Cardiac fibroblast (primary cell): ENCODE data around the gene BCOR.

Source experiments
- DNase-seq, 2 donors: peaks; one replicate each; pipeline versions ENCODE4 v3.0.0 to v3.0.0-alpha.2; 2010; ENCODE audit warnings: low read depth in 2 of 2
- H3K4me3 ChIP-seq, 2 donors: replicated peaks in 1 of 2; 1 replicate in 1 of 2; 2 replicates in 1 of 2; pipeline ENCODE4 v1.5.1; 2011; ENCODE audit warnings: low read depth in 2 of 2, low read length in 2 of 2, mild to moderate bottlenecking in 2 of 2, moderate library complexity in 1 of 2
- TF ChIP-seq, protein P1 (sequence below): IDR thresholded peaks from one replicate; pipeline ENCODE4 v1.5.1; 2011; ENCODE audit warnings: low read depth, mild to moderate bottlenecking, low read length, inconsistent platforms

Gene BCOR

GRCh38 chrX:40094900-40095582 is 2.7 kb downstream of the BCOR start:
- peak in 1 of 2 donors; percentile 22 for DNase-seq
- H3K4me3 ChIP-seq: peak overlapping the region; percentile 58 to 64
- TF ChIP-seq, protein P1, sequence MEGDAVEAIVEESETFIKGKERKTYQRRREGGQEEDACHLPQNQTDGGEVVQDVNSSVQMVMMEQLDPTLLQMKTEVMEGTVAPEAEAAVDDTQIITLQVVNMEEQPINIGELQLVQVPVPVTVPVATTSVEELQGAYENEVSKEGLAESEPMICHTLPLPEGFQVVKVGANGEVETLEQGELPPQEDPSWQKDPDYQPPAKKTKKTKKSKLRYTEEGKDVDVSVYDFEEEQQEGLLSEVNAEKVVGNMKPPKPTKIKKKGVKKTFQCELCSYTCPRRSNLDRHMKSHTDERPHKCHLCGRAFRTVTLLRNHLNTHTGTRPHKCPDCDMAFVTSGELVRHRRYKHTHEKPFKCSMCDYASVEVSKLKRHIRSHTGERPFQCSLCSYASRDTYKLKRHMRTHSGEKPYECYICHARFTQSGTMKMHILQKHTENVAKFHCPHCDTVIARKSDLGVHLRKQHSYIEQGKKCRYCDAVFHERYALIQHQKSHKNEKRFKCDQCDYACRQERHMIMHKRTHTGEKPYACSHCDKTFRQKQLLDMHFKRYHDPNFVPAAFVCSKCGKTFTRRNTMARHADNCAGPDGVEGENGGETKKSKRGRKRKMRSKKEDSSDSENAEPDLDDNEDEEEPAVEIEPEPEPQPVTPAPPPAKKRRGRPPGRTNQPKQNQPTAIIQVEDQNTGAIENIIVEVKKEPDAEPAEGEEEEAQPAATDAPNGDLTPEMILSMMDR: no peak

DNA sequence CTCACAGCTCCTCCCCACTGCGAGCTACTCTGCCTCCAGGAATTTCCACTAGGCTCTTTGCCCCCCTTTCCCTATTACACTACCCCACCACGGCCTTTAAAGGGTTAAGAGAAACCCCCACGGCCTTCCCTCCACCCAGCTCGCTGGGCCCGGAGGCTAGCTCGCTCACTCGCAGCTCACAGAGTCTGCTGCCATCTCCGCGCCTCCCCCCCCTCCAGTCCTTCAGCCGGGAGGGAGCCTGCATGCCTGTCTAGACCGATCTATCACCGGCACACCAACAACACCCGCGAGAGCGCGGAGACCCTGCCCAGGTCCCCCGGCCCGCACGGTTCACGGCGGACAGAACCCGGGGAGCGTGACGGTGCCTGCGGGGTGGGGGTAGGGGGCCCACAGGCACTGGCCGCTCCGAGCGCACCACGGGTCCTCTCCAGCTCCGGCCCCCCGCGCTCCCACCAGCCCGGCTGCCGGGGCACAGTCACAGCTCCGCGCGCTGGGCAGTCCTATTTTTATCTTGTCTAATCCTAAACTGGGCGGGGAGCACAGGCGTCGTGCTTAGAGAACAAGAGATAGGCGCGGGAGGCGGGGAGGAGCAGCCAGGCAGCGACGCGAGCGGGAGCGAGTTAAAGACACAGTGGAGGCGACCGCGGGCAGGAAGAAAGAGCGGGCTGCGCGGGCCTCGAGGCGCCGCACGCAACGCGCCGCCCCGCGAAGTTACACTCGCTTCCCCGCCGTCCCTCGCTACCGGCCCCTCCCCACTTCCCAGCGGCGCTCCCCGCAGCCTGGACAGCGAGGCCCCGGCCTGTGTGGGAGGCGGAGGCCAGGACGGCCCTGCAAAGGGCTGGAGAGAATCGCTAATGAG is 3.5 kb downstream of the BCOR start:
- DNase-seq: peak; percentile 39 to 55
- TF ChIP-seq, protein P1: no peak
- H3K4me3 ChIP-seq: peak overlapping the region; percentile 58 to 64

GRCh38 chrX:40093586-40093985 is 4.2 kb downstream of the BCOR start:
- TF ChIP-seq, protein P1: no peak
- DNase-seq: no peak
- peak overlapping the region; percentile 58 to 64 for H3K4me3 ChIP-seq

DNA sequence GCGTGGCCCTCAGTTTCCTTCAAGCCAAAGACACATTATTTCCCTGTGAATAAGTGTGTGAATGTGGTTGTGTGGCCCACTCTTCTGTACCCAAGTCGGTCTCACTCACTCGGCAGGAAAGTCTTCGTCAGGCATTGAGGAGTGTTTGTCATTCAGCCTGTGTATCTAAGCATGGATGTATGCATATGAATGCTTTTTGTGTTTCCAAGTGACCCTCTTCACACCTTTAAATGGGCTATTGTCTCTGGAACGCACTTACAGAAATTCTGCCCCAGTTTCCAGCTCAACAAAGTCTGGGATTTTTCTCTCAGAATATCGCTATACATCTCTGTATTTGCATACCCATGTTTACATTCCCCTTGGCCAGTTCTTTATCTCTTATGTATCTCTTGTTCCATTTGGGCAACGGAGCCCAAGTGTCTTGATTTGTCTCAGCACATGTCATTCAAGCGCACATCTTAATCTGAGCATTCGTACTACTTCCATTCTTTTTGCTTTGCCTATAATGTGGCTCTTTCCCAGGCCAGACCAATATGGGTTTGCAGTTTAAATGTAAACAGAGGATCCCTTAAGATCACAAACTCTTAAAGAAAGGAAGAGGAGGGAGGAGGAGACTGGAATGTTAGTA is 4.8 kb downstream of the BCOR start:
- H3K4me3 ChIP-seq: no peak overlapping the region
- no peak for DNase-seq
- TF ChIP-seq, protein P1: no peak

- TF ChIP-seq, protein P1: no peak
- DNase-seq: no peak
- no peak overlapping the region for H3K4me3 ChIP-seq
Observed at GRCh38 chrX:40091691-40092421, 5.9 kb downstream of the BCOR start.

- DNase-seq: no peak
- H3K4me3 ChIP-seq: no peak overlapping the region
- TF ChIP-seq, protein P1: no peak
Observed at GRCh38 chrX:40090961-40091360, 6.8 kb downstream of the BCOR start.
